GM12891 (cell line): Measurements from ENCODE around the gene CPB2.

Experiments
- DNase-seq: peaks from one replicate; pipeline ENCODE4 v3.0.0; 2011; ENCODE audit warnings: low spot score; ENCODE audit not compliant: insufficient read length
- FAIRE-seq: peaks from 2 replicates; lab custom pipeline; 2011; peaks lifted over from hg19 to GRCh38; lab: Jason Lieb, UNC
- PAX5 ChIP-seq: IDR thresholded peaks from 2 replicates; pipeline ENCODE4 v1.6.1; 2011; ENCODE audit warnings: low read length, moderate library complexity, mild to moderate bottlenecking; ENCODE audit not compliant: insufficient read depth, severe bottlenecking
- POLR2A ChIP-seq: IDR thresholded peaks from 2 replicates; pipeline ENCODE4 v1.6.1; 2011; ENCODE audit warnings: low read depth, low read length, control low read depth
- POLR2AphosphoS5 ChIP-seq: IDR thresholded peaks from 2 replicates; pipeline ENCODE4 v1.6.1; 2011; ENCODE audit warnings: low read depth, low read length, control low read depth
- POU2F2 ChIP-seq: IDR thresholded peaks from 2 replicates; pipeline ENCODE4 v1.6.1; 2011; ENCODE audit warnings: low read depth, mild to moderate bottlenecking, control low read depth, low read length, moderate library complexity
- SPI1 ChIP-seq: IDR thresholded peaks from 2 replicates; pipeline ENCODE4 v1.6.1; 2011; ENCODE audit warnings: low read depth, low read length, control low read depth
- TAF1 ChIP-seq: IDR thresholded peaks from 2 replicates; pipeline ENCODE4 v1.6.1; 2011; ENCODE audit warnings: low read depth, low read length, control low read depth

CPB2 gene

DNA sequence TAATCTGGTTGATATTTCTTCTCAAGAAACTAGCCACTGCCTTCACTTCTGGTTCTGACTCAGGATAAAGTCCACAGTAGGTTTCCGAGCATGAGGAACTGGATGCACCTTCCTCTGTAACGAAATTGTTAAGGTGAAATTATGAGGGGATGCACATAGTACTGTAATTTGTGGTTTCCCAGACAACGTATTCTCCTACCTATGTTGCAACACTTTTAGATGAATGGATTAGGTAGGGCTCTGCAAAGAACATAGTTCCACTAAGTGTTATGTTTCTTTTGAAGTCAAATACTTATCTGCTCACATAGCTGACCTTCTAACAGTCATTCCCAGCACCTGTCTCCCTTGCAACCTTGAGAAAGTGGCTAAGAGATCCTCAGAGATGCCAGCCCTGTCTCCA lies 46.6 kb downstream of the CPB2 start:
- TF ChIP-seq POLR2AphosphoS5 (no peak), PAX5 (no peak), POLR2A (no peak), POU2F2 (no peak), TAF1 (no peak), SPI1 (no peak)
- no peak for DNase-seq
- no peak for FAIRE-seq

DNA sequence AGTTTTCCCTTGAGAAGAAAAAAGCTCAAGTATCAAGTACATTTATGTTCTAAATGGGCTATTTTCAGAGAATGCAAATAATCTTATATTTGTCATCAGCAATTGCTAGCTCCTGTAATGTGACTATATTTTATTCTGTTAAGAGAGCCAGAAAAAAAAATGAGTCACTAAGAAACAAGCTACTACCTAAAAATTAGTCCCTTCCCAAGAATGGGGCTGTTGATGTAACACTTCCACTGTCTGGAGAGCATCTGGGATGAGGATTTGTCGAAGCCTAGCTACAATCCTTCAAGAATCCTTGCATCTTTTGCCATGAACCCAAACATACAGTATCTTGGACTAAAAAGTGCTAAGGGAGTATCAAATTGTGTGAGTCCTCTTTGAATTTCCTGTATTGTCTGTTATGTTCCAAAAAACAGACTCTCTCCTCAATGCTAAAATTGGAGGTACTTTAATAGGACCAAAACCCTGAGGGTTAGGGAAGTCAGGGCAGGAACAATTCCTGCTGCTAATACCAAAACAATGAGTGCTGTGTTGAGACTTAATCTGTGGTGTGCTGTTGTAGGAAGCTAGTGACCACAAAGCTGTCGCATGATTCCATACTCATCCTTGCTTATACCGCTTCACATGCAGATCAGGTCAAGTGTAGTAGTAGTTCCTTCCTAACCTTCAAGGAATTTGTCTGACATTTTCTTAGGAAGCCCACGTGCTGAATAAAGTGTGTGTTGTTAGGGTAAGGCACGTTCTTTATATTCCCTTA lies 47.4 kb downstream of the CPB2 start:
- DNase-seq (no peak), FAIRE-seq (peak; percentile 33)
- TF ChIP-seq POU2F2 (no peak), POLR2A (no peak), POLR2AphosphoS5 (no peak), TAF1 (no peak), SPI1 (no peak), PAX5 (no peak)

DNA sequence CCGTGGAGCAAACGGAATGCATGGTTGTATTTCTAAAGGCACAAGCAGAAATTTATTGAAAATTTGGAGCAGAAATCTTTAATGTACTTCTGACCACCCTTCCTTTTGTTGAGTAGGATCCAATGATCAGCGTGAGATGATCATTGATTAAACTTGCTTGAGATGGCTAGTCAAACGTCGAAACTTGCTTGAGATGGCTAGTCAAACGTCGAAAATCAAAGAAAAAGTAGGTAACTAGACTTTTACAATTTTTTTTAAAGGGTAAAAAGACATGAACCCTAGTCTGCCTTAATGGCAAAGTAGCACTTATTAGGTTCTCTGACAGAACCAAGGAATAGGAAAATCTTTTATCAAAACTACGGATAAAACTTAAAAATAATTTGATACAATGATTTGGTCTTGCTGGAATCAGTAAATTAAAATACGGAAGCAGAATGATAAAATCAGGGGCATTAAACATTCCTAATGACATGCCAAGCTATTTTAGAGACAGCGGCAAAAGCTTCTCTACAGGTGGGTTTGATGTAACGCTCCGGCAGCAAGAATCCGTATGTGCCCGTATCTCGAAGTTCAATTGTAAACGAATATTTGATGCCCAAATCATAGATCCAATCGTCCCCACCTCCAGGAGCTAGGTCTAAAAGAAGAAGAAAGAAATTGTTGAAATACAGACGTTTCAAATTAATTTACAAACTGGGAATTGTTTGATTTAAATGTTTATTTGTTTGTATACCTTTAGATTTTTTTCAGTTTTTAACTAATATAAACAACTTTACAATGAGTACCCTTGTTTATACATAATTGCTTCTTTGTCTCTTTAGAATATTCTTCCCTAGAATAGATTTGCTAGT lies 51.4 kb downstream of the CPB2 start:
- FAIRE-seq = no peak
- no peak for DNase-seq
- no peak for TF ChIP-seq POLR2AphosphoS5
- no peak for TF ChIP-seq POU2F2
- no peak for TF ChIP-seq POLR2A
- TF ChIP-seq SPI1 = no peak

DNA sequence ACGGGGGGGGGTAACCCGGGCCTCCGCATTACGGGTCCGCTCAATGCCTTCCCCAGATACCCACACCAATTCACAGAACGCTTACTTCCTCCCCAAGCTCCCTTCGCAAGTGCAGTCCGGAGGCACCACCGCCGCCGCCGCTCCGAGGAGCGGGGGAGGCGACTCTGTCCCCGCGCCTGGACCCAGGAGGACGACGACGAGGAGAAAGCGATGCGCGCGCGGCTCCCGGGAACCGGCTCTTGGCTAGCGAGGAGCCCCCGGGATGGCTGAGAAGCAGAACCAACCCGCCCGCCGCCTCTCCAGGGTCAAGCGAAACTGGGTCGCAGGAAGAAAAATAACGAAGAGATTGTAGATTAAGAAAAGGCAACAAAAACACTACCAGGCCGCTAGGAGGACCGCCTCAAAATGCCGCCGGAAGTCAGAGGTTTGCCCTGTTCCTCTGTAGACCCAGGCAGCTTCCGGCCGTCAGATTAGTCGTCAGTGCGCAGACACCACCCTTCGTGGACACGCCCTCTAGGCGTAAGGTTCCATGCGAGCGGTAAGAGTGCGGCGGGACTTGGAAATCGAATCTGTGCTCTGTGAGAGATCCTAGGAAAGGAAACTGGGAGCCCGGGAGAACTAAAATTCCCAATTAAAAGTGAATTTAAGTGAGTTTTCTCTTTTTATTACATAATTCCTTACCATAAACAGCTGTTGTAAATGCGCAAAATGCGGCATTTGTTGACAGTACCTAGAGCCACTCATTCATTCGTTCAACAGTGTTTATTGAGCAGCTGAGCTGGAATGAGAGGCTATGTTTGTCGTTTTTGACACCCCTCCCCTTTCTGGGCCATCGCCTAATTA lies 52.3 kb downstream of the CPB2 start, which contains the start of gene ZC3H13:
Gene ZC3H13 (minus strand): TSS at position 428 of the 843 bp plus-strand sequence. CDS start 7,239 bp downstream, outside the sequence.
- TF ChIP-seq SPI1 (peak; percentile 57), POU2F2 (no peak), TAF1 (peak; percentile 64; the same call in 1 of the 2 replicates), POLR2A (peak; percentile 86; the same call in 1 of the 2 replicates), POLR2AphosphoS5 (peak; percentile 94), PAX5 (no peak)
- DNase-seq (peak; percentile 68), FAIRE-seq (peak; percentile 100)

DNA sequence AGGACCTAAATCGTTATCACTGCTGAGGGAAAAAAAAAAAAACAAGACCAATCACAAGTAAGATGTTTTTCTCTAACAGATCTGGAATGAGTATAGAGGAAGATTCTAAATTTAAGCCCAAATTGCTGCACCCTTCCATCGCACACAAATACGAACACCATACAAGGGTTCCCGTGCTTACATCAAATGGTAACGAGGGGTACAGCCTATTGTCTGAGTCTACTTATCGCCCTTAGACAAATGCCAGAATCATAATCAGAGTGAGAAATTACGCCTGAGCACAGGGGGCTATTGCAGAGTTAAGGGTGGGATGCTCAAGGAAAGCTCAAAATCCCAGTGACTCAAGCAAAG lies 52.9 kb downstream of the CPB2 start:
- no peak for TF ChIP-seq SPI1
- TF ChIP-seq POLR2AphosphoS5 = no peak
- no peak for TF ChIP-seq POLR2A
- FAIRE-seq (no peak), DNase-seq (no peak)

DNA sequence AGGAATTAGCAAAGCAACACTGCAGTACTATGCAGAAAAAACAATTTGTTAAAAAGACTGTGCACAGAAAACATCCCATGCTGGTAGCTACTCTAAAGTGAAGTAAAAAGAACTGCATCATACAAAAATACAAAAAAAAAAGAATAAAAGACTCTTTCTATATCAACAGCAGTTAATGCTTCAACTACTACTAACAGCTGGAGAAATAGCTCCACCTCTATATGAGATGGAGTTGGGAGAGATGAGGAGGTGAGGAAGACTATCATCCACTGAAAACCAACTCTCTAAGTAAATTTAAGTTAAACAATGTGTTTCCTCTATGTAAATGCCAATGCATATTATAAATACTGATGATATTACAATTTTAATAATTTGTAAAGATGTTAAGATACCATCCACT lies 54.1 kb downstream of the CPB2 start:
- no peak for DNase-seq
- FAIRE-seq = no peak
- no peak for TF ChIP-seq POLR2AphosphoS5

DNA sequence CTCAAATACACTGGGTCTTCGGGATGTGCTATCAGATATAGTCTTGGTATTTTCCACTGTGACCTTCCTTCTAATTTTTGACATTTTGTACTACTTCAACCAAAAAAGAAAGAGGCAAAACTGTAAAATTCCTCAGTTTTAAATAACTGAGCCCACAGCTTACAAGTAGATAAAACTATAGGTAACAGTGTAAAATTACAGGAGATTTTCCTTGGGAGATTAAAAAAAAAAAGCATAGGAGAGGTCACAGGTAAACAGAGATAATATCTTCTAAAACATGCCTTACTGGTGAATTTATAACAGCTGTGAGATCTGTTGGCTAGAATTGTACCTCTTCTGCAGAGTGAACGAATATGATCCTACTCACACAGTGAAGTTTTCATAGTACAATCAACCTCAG lies 59.4 kb downstream of the CPB2 start:
- FAIRE-seq = no peak
- no peak for DNase-seq
- TF ChIP-seq PAX5 (no peak), SPI1 (no peak), POLR2A (no peak), POU2F2 (no peak), TAF1 (no peak), POLR2AphosphoS5 (no peak)

DNA sequence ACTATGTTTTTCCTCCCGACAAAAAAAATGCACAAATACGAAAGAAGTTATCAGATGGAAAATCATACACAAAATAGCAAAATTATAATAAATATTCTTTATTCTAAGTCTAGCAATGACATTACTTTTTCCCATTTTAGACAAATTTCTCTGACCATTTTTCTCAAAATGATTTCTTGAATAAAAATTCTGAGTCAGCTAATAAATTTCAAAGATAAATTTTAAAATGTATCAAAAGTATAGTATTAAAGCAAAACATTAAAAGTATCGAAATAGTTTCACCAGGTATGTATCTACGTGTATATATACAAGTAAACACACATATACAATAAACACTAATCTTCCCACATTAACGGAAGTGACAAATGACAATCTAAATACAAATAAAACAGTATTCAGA lies 61.2 kb downstream of the CPB2 start:
- no peak for TF ChIP-seq SPI1
- TF ChIP-seq POLR2A = no peak
- TF ChIP-seq POLR2AphosphoS5 = no peak
- TF ChIP-seq PAX5 = no peak
- no peak for TF ChIP-seq POU2F2
- TF ChIP-seq TAF1 = no peak
- DNase-seq (no peak), FAIRE-seq (no peak)

DNA sequence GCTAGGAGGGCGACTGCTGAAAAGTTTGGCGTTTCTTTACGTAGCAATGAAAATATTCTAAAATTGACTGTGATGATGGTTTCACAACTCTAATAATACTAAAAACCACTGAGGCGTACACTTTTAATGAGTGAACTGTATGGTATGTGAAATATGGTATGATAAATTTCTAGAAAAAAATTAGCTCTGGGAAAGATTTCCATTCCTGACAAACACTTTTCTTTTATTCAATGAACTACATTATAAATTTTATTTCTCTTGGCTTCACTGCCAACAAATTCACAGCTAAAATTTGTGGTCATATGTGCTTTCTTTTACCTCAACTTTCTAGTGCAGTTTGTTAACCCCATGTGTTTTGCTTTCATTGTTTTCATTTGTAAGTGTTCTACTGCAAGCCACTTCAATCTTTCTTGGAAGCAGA lies 63.4 kb downstream of the CPB2 start:
- TF ChIP-seq PAX5 (no peak), SPI1 (no peak)
- no peak for DNase-seq
- FAIRE-seq = no peak

DNA sequence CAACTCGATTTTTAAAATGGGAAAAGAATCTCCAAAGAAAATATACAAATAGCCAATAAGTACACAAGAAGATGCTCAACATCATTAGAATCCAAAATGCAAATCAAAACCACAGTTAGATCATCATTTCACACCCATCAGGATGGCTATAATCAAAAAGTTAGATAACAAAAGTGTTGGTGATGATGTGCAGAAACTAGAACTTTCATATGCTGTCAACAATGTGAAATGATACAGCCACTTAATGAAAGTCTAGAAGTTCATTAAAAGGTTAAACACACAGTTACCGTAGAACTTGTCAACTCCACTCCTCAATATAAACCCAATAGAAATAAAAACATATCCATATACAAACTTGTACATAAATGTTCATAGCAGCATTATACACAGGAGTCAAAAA lies 64.1 kb downstream of the CPB2 start:
- FAIRE-seq = no peak
- TF ChIP-seq PAX5 (no peak), POLR2AphosphoS5 (no peak), TAF1 (no peak), SPI1 (no peak), POU2F2 (no peak), POLR2A (no peak)

More for the DNA sequence above, 64.1 kb downstream of the CPB2 start:
- no peak for DNase-seq
